ENCODE results near the gene NOPCHAP1.

GRCh38 chr12:105018776-105019175 lies 32.7 kb downstream of the NOPCHAP1 start:
- no peak for TF ChIP-seq CTCF (conservative IDR thresholded peaks at IDR 0.05; ENCODE audit: low read length)
- TF ChIP-seq EZH2phosphoT487 (IDR thresholded peaks at IDR 0.05; ENCODE audit: borderline replicate concordance, low read depth, low read length) = no peak

Measured in OCI-LY7 (cell line).